Heart left ventricle (tissue), 13 donors: ENCODE data around the gene BICDL2.

Source experiments
- POLR2A ChIP-seq, 2 donors: fragments of 450-650 bp; IDR thresholded peaks; one replicate each; pipeline ENCODE4 v1.6.1; 2017; ENCODE audit warnings: antibody characterized with exemption in 2 of 2, mild to moderate bottlenecking in 2 of 2, moderate library complexity in 2 of 2
- TF ChIP-seq, protein P1 (sequence below), 12 donors: fragments of 200-600 bp; sonication (generic) in 4 of 12; IDR thresholded peaks; one replicate each; pipeline versions ENCODE4 v1.5.0 to v1.8.0; 2018 to 2022; ENCODE audit warnings: antibody characterized with exemption in 12 of 12, mild to moderate bottlenecking in 5 of 12
- donor health status: ischemic (EF 13 %, LVEDD 7.1; RV severe dilation, severe dysfunction).
- donor health status: DM: no; HTN: yes; CAD: no.
- donor health status: DM: no; HTN: no; CAD: no.
- donor health status: ischemic (EF 25% LVEDD 6.9; RV normal size, moderate dysfunction).
- donor health status: ischemic (EF 25% LVEDD 5.7; RV mildly dilated, moderate dysfunction).
- donor health status: ischemic (EF 35%, LVEDD 5.7; RV mildly dilated, moderate dysfunction).
- donor health status: nonischemic (EF 11% LVEDD 7.7; RV severe dilation, severe dysfunction).
- donor health status: DM: yes; HTN: yes; CAD: no.
- donor health status: PGD.
- donor health status: ischemic (EF 29% LVEDD 5.4; RV normal size, mild dysfunction).
- donor health status: nonischemic (EF 23%, LVEDD 6.1; RV moderate dilation, normal function).

DNA sequence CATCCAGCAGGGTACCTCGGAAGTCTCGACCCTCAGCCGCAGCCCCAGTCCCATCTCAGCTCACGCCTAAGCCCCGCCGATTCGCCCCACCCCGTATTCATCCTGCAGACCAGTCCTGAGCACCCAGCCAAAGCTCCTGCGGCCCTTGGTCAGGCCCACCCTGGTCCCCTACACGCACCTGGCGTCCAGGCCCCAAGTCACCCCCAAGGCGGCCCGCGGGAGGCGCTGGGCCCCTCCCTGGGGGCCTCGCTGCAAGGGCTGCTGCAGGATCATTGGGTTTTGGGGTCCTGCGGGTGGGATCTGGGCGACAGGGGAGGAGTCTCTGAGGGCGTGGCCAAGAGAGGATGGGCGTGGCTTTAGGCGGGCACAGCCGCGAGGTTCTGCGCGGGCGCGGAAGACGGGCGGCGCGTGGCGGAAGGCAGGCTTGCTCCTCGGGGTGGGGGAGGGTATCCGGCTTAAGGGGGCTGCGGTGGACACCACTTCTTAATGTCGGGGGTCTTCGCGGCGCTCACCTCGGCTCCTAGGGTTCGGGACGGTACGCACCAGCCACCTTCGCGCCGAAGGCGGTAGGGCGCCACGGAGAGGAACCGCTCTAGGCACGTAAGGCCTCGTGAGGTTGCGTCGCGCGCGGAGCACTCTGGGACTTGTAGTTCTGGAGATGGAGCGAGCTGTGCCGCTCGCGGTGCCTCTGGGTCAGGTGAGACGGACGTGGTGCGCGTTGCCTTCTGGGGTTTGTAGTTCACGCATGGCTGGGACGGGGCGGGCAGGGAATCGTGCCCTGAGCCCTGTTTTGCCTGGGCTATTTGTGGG, 12.9 kb downstream of the BICDL2 start, which contains the start of the genes HCFC1R1 and THOC6:
- TF ChIP-seq, protein P1, sequence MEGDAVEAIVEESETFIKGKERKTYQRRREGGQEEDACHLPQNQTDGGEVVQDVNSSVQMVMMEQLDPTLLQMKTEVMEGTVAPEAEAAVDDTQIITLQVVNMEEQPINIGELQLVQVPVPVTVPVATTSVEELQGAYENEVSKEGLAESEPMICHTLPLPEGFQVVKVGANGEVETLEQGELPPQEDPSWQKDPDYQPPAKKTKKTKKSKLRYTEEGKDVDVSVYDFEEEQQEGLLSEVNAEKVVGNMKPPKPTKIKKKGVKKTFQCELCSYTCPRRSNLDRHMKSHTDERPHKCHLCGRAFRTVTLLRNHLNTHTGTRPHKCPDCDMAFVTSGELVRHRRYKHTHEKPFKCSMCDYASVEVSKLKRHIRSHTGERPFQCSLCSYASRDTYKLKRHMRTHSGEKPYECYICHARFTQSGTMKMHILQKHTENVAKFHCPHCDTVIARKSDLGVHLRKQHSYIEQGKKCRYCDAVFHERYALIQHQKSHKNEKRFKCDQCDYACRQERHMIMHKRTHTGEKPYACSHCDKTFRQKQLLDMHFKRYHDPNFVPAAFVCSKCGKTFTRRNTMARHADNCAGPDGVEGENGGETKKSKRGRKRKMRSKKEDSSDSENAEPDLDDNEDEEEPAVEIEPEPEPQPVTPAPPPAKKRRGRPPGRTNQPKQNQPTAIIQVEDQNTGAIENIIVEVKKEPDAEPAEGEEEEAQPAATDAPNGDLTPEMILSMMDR (IDR thresholded peaks at IDR 0.05): peak in 1 of 12 donors; percentile 10
- TF ChIP-seq POLR2A (IDR thresholded peaks at IDR 0.05): peak in 1 of 2 donors; percentile 75
